Measurements from ENCODE around the gene LIMD2. TPM values are rescaled to one million over a fixed set of nuclear protein-coding genes. Genes with fewer than 3 reads are reported as not detected.

LIMD2 gene
- total and polyA plus RNA-seq, 2 of the 4 experiments (the other 2 are of a cell fraction) = 4.5 to 21.7 TPM

DNA sequence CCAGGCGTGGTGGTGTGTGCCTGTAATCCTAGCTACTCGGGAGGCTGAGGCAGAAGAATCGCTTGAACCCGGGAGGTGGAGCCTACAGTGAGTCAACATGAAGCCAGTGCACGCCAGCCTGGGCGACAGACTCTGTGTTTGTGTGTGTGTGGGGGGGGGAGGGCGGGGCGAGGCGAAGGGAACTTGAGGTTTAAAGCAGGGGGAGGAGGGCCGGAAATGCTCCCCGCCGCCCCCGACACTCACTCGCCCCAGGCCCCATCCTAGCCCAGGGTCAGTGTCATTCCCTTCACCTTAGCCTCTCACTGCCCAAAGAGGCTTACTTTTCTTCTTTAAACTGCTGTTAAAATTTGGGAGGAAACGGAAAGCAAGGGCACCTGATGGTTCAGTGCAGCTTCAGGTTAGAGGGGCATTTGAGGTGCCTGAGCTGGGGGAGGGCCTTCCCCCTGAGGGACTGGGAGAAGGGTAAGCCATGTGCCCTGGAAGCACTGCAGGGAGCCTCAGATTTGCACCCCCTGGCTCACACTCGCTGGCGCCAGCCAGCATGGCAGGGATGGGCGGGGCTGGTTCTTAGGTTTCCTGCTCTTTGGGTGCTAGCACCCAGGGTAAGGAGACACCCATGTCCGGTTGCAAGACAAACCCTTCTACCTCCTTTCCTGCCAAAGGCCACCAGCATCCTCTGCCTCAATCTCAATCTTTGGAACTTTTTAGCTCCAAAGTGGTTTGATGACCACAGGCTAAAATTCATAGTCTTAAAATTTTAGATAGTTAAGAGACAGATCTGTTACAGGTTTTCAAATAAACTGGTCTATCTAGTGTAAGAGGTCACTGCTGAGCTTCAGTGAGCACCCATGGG, 2.2 kb upstream of the LIMD2 start:
- no peak overlapping the region for H2AFZ ChIP-seq (replicated peaks; ENCODE audit: low read length, poor library complexity)
- no peak overlapping the region for H4K8ac ChIP-seq (ENCODE audit: low read depth in 2 of 2, low read length in 2 of 2)
- H2BK20ac ChIP-seq (ENCODE audit: low read depth, low read length) = no peak overlapping the region
- H3K36me3 ChIP-seq (ENCODE audit: control insufficient read depth, insufficient read depth, low read length) = peaks cover 31% of the 10 kb centered on the region
- no peak overlapping the region for H3K18ac ChIP-seq (ENCODE audit: low read depth, low read length)
- no peak overlapping the region for H3K56ac ChIP-seq (ENCODE audit: extremely low read depth, insufficient read depth, low read length)
- ATAC-seq (ENCODE audit: low read depth) (no peak), DNase-seq (no peak)
- dilution Hi-C loops (cut with HindIII; ENCODE audit: low sequenced_read_pairs, unreplicated experiment) (no loop called here), intact Hi-C loops (cut with micrococcal nuclease) (no loop called here), in situ Hi-C loops (cut with MboI; ENCODE audit: low sequenced_read_pairs) (no loop called here)
- no peaks in the 10 kb centered on the region for H3K9me1 ChIP-seq (ENCODE audit: insufficient read depth, low read length)
- TF ChIP-seq, protein P1, sequence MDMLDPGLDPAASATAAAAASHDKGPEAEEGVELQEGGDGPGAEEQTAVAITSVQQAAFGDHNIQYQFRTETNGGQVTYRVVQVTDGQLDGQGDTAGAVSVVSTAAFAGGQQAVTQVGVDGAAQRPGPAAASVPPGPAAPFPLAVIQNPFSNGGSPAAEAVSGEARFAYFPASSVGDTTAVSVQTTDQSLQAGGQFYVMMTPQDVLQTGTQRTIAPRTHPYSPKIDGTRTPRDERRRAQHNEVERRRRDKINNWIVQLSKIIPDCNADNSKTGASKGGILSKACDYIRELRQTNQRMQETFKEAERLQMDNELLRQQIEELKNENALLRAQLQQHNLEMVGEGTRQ (IDR thresholded peaks at IDR 0.05; ENCODE audit: low read depth, low read length) = no peak
- TF ChIP-seq, protein P2, sequence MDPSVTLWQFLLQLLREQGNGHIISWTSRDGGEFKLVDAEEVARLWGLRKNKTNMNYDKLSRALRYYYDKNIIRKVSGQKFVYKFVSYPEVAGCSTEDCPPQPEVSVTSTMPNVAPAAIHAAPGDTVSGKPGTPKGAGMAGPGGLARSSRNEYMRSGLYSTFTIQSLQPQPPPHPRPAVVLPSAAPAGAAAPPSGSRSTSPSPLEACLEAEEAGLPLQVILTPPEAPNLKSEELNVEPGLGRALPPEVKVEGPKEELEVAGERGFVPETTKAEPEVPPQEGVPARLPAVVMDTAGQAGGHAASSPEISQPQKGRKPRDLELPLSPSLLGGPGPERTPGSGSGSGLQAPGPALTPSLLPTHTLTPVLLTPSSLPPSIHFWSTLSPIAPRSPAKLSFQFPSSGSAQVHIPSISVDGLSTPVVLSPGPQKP (IDR thresholded peaks at IDR 0.05; ENCODE audit: borderline replicate concordance, low read depth, low read length) = no peak
- TF ChIP-seq FOS (IDR thresholded peaks at IDR 0.05; ENCODE audit: low read depth, low read length) (no peak), NFE2L2 (IDR thresholded peaks at IDR 0.05; ENCODE audit: low read depth, low read length) (no peak), RFX5 (IDR thresholded peaks at IDR 0.05; ENCODE audit: low read depth, low read length) (no peak), MXI1 (IDR thresholded peaks at IDR 0.05; ENCODE audit: borderline replicate concordance, low read depth, low read length) (no peak), CHD1 (IDR thresholded peaks at IDR 0.05; ENCODE audit: low read depth, low read length) (no peak), BHLHE40 (IDR thresholded peaks at IDR 0.05; ENCODE audit: low read depth, low read length) (no peak), CEBPB (IDR thresholded peaks at IDR 0.05; ENCODE audit: low read depth, low read length) (no peak), SMC3 (IDR thresholded peaks at IDR 0.05; ENCODE audit: low read depth, low read length) (no peak)
- TF ChIP-seq, protein P3, sequence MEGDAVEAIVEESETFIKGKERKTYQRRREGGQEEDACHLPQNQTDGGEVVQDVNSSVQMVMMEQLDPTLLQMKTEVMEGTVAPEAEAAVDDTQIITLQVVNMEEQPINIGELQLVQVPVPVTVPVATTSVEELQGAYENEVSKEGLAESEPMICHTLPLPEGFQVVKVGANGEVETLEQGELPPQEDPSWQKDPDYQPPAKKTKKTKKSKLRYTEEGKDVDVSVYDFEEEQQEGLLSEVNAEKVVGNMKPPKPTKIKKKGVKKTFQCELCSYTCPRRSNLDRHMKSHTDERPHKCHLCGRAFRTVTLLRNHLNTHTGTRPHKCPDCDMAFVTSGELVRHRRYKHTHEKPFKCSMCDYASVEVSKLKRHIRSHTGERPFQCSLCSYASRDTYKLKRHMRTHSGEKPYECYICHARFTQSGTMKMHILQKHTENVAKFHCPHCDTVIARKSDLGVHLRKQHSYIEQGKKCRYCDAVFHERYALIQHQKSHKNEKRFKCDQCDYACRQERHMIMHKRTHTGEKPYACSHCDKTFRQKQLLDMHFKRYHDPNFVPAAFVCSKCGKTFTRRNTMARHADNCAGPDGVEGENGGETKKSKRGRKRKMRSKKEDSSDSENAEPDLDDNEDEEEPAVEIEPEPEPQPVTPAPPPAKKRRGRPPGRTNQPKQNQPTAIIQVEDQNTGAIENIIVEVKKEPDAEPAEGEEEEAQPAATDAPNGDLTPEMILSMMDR (conservative IDR thresholded peaks at IDR 0.05; ENCODE audit: low read depth, low read length) = no peak
- H2AK5ac ChIP-seq (ENCODE audit: low read depth, low read length) = no peak overlapping the region
- CTCF ChIA-PET = no interaction called here
- no peaks in the 10 kb centered on the region for H3K4me1 ChIP-seq (ENCODE audit: control insufficient read depth, insufficient read depth, low read length)
- H2BK120ac ChIP-seq (ENCODE audit: low read depth, low read length) = no peak overlapping the region
- H2BK5ac ChIP-seq (ENCODE audit: low read depth, low read length, poor library complexity, severe bottlenecking) = no peak overlapping the region
- H3K9me3 ChIP-seq (ENCODE audit: control insufficient read depth, insufficient read depth, low read length) = no peaks in the 10 kb centered on the region
- peaks cover 0 to 33% of the 10 kb centered on the region in 2 experiments; a peak in 2 of 4 replicates for H3K79me1 ChIP-seq (ENCODE audit: low read depth in 1 of 2, low read length in 2 of 2)
- H4K5ac ChIP-seq (ENCODE audit: low read depth, low read length) = no peak overlapping the region
- no peak overlapping the region for H3K23ac ChIP-seq (ENCODE audit: low read depth, low read length)
- no peak overlapping the region for H2AK9ac ChIP-seq (replicated peaks; ENCODE audit: low read depth, low read length, poor library complexity)
- H4K20me1 ChIP-seq (ENCODE audit: insufficient read depth, low read length) = peaks cover under 1% of the 10 kb centered on the region; the same call in 1 of the 2 replicates
- H3K4me3 ChIP-seq (ENCODE audit: insufficient read depth, low read depth, low read length) = no peak overlapping the region
- WGBS, 2 experiments (ENCODE audit: extremely low coverage in 2 of 2, insufficient read length in 1 of 2) = no CpG with 5 or more reads among the region's 19 CpGs
- H3K4ac ChIP-seq (ENCODE audit: low read depth, low read length) = no peak overlapping the region
- no peak overlapping the region for H3K4me2 ChIP-seq (ENCODE audit: low read depth, low read length)
- H3K9ac ChIP-seq (ENCODE audit: low read depth, low read length) = no peak overlapping the region
- H3K27ac ChIP-seq (ENCODE audit: insufficient read depth, low read length) = no peak overlapping the region
- no TSS peak for BruUV-seq (replicated peaks)
- H3K27me3 ChIP-seq (ENCODE audit: control insufficient read depth, insufficient read depth, low read length) = no peaks in the 10 kb centered on the region
- H4K91ac ChIP-seq (ENCODE audit: insufficient read depth, low read depth, low read length) = no peak overlapping the region
- H3K14ac ChIP-seq (replicated peaks; ENCODE audit: low read depth, low read length) = no peak overlapping the region
- H2BK15ac ChIP-seq (ENCODE audit: low read depth, low read length) = no peak overlapping the region
- POLR2A ChIA-PET (ENCODE audit: unreplicated experiment) = interaction anchor here (0.6 kb wide), 1 partner anchor 204 kb away, joined by 3 read pairs; no protein-coding TSS in a partner anchor
